ENCODE data around the gene EMILIN3.

DNA sequence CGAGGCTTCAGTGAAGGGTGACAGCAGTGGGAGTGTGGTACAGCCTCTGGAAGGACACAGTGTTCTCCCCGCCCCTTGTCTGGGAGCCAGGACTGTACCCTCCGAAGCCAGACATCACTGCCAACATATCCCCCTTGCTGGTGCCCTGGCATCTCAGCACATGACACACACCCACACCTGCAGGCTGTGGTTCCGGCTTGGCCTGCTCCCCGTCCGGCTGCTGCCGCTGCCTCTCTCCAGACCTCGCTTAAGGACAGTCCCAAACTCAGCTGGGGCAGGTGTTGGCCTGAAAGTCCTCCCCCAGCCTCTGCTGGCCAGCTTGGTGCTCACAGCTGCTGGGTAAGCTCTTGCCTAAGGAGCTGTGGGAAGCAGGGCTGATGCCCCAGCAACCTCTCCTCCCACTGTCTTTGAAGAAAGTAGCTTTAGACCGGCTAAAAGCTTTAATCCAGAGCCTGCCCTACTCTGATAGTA is 7.0 kb downstream of the EMILIN3 start:
- no peak for TF ChIP-seq BHLHE40 (IDR thresholded peaks at IDR 0.05; ENCODE audit: low read depth, low read length)
- TF ChIP-seq, protein P1, sequence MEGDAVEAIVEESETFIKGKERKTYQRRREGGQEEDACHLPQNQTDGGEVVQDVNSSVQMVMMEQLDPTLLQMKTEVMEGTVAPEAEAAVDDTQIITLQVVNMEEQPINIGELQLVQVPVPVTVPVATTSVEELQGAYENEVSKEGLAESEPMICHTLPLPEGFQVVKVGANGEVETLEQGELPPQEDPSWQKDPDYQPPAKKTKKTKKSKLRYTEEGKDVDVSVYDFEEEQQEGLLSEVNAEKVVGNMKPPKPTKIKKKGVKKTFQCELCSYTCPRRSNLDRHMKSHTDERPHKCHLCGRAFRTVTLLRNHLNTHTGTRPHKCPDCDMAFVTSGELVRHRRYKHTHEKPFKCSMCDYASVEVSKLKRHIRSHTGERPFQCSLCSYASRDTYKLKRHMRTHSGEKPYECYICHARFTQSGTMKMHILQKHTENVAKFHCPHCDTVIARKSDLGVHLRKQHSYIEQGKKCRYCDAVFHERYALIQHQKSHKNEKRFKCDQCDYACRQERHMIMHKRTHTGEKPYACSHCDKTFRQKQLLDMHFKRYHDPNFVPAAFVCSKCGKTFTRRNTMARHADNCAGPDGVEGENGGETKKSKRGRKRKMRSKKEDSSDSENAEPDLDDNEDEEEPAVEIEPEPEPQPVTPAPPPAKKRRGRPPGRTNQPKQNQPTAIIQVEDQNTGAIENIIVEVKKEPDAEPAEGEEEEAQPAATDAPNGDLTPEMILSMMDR (IDR thresholded peaks at IDR 0.05) = no peak
